H9 (cell line): Measurements from ENCODE around the gene FBXL7. TPM values are rescaled to one million over a fixed set of nuclear protein-coding genes. Genes with fewer than 3 reads are reported as not detected.

ENCODE experiments used
- DNase-seq: peaks from one replicate; pipeline ENCODE4 v3.0.0-alpha.2; 2017
- H2AFZ ChIP-seq: one replicate; pipeline ENCODE4 v1.6.1; 2013; ENCODE audit warnings: mild to moderate bottlenecking, low read length, control low read depth, moderate library complexity
- H2AK5ac ChIP-seq: 2 replicates; pipeline ENCODE4 v1.6.1; 2013; ENCODE audit warnings: low read length, control low read depth, mixed read lengths; ENCODE audit not compliant: insufficient read length
- H2BK120ac ChIP-seq: one replicate; pipeline ENCODE4 v1.6.1; 2013; ENCODE audit warnings: low read depth, mild to moderate bottlenecking, low read length, control low read depth, inconsistent platforms; ENCODE audit not compliant: poor library complexity, severe bottlenecking
- H2BK12ac ChIP-seq: 2 replicates; pipeline ENCODE4 v1.6.1; 2013; ENCODE audit warnings: low read length, control low read depth, mixed read lengths, low read depth; ENCODE audit not compliant: insufficient read length
- H2BK15ac ChIP-seq: 2 replicates; pipeline ENCODE4 v1.6.1; 2013; ENCODE audit warnings: low read depth, low read length, control low read depth
- H2BK20ac ChIP-seq: one replicate; pipeline ENCODE4 v1.6.1; 2013; ENCODE audit warnings: low read depth, mild to moderate bottlenecking, low read length, control low read depth, inconsistent platforms; ENCODE audit not compliant: poor library complexity, severe bottlenecking
- H2BK5ac ChIP-seq: 2 replicates; pipeline ENCODE4 v1.6.1; 2013; ENCODE audit warnings: low read length, control low read depth, mixed read lengths; ENCODE audit not compliant: insufficient read length
- H3K14ac ChIP-seq: 2 replicates; pipeline ENCODE4 v1.6.1; 2013; ENCODE audit warnings: low read length, control low read depth; ENCODE audit not compliant: insufficient read depth
- H3K18ac ChIP-seq: 2 replicates; pipeline ENCODE4 v1.6.1; 2013; ENCODE audit warnings: low read depth, mild to moderate bottlenecking, mixed read lengths, low read length, control low read depth; ENCODE audit not compliant: insufficient read length
- H3K23ac ChIP-seq: 2 replicates; pipeline ENCODE4 v1.6.1; 2013; ENCODE audit warnings: low read length, control low read depth, mixed read lengths, low read depth; ENCODE audit not compliant: insufficient read length
- H3K23me2 ChIP-seq: 2 replicates; pipeline ENCODE4 v1.6.1; 2013; ENCODE audit warnings: low read depth, mild to moderate bottlenecking, mixed read lengths, low read length, control low read depth; ENCODE audit not compliant: insufficient read length, poor library complexity, severe bottlenecking
- H3K27ac ChIP-seq: 2 replicates; pipeline ENCODE4 v1.5.1; 2013; ENCODE audit warnings: low read length, control low read depth, mixed read lengths, low read depth; ENCODE audit not compliant: insufficient read length
- H3K27me3 ChIP-seq: 2 replicates; pipeline ENCODE4 v1.6.1; 2013; ENCODE audit warnings: low read length, control low read depth, inconsistent platforms; ENCODE audit not compliant: insufficient read depth
- H3K4ac ChIP-seq: 2 replicates; pipeline ENCODE4 v1.6.1; 2013; ENCODE audit warnings: low read depth, mild to moderate bottlenecking, control low read depth, inconsistent platforms, low read length, moderate library complexity
- H3K4me1 ChIP-seq: 2 replicates; pipeline ENCODE4 v1.6.1; 2013; ENCODE audit warnings: low read length, control low read depth, inconsistent platforms; ENCODE audit not compliant: insufficient read depth
- H3K4me2 ChIP-seq: 2 replicates; pipeline ENCODE4 v1.6.1; 2013; ENCODE audit warnings: low read length, control low read depth, mixed read lengths; ENCODE audit not compliant: insufficient read length, insufficient read depth
- H3K56ac ChIP-seq: 2 replicates; pipeline ENCODE4 v1.6.1; 2013; ENCODE audit warnings: low read depth, mild to moderate bottlenecking, mixed read lengths, low read length, control low read depth; ENCODE audit not compliant: insufficient read length
- H3K79me1 ChIP-seq: 2 replicates; pipeline ENCODE4 v1.6.1; 2013; ENCODE audit warnings: low read depth, mild to moderate bottlenecking, moderate library complexity, low read length, control low read depth, inconsistent platforms; ENCODE audit not compliant: insufficient read depth, poor library complexity, severe bottlenecking
- H3K79me2 ChIP-seq: 2 replicates; pipeline ENCODE4 v1.6.1; 2013; ENCODE audit warnings: low read length, control low read depth, inconsistent platforms; ENCODE audit not compliant: insufficient read depth
- H3K9ac ChIP-seq: 2 replicates; pipeline ENCODE4 v1.6.1; 2013; ENCODE audit warnings: low read length, control low read depth, mixed read lengths; ENCODE audit not compliant: insufficient read length; ENCODE audit errors: extremely low read depth
- H3K9me3 ChIP-seq: one replicate; pipeline ENCODE4 v1.6.1; 2013; ENCODE audit warnings: low read depth, low read length, inconsistent platforms; ENCODE audit not compliant: control insufficient read depth
- H3T11ph ChIP-seq: one replicate; pipeline ENCODE4 v1.6.1; 2013; ENCODE audit warnings: mild to moderate bottlenecking, low read length, control low read depth, inconsistent platforms
- H4K20me1 ChIP-seq: one replicate; pipeline ENCODE4 v1.6.1; 2013; ENCODE audit not compliant: control insufficient read depth, insufficient read length, insufficient read depth
- H4K5ac ChIP-seq: 2 replicates; pipeline ENCODE4 v1.6.1; 2013; ENCODE audit warnings: low read depth, mild to moderate bottlenecking, mixed read lengths, low read length, control low read depth; ENCODE audit not compliant: insufficient read length
- H4K8ac ChIP-seq: replicated peaks from 2 replicates; pipeline ENCODE4 v1.6.1; 2013; ENCODE audit warnings: low read length, control low read depth, mixed read lengths, low read depth; ENCODE audit not compliant: insufficient read length
- H4K91ac ChIP-seq: 2 replicates; pipeline ENCODE4 v1.6.1; 2013; ENCODE audit warnings: low read depth, mild to moderate bottlenecking, moderate library complexity, mixed read lengths, low read length, control low read depth; ENCODE audit not compliant: insufficient read length
- H3K27ac Mint-ChIP-seq, 3 experiments: 2 replicates in 2 of 3; 3 replicates in 1 of 3; pipeline ENCODE4 v1.8.0; 2020 to 2021; ENCODE audit warnings: mixed read lengths in 3 of 3, mild to moderate bottlenecking in 1 of 3, moderate library complexity in 1 of 3
- H3K27me3 Mint-ChIP-seq: 2 replicates; pipeline ENCODE4 v1.8.0; 2021; ENCODE audit warnings: low read depth, mild to moderate bottlenecking, moderate library complexity, mixed read lengths
- H3K36me3 Mint-ChIP-seq, 3 experiments: 2 replicates in 2 of 3; 3 replicates in 1 of 3; pipeline ENCODE4 v1.8.0; 2020 to 2021; ENCODE audit warnings: low read depth in 3 of 3, mixed read lengths in 3 of 3; ENCODE audit not compliant: insufficient read depth in 1 of 3
- H3K4me1 Mint-ChIP-seq, 2 experiments: 2 replicates each; pipeline ENCODE4 v1.8.0; 2020; ENCODE audit warnings: mixed read lengths in 2 of 2
- H3K4me3 Mint-ChIP-seq, 2 experiments: 2 replicates in 1 of 2; 3 replicates in 1 of 2; pipeline ENCODE4 v1.8.0; 2020 to 2021; ENCODE audit warnings: mild to moderate bottlenecking in 2 of 2, mixed read lengths in 2 of 2, moderate library complexity in 1 of 2
- H3K9me3 Mint-ChIP-seq, 2 experiments: 2 replicates in 1 of 2; 3 replicates in 1 of 2; pipeline ENCODE4 v1.8.0; 2020; ENCODE audit warnings: mild to moderate bottlenecking in 2 of 2, mixed read lengths in 2 of 2, moderate library complexity in 1 of 2
- CTCF ChIP-seq: fragments of 200-600 bp; sonication (generic); conservative IDR thresholded peaks from 3 replicates; pipeline ENCODE4 v1.8.0; 2021; ENCODE audit warnings: antibody characterized with exemption, mild to moderate bottlenecking
- WGBS: extraction: QIAGEN DNeasy Blood & Tissue Kit; methylation state at CpG from one replicate; pipeline ENCODE4 v1.1.7; 2013; ENCODE audit warnings: missing lambda C conversion rate, low lambda C conversion rate, mixed read lengths; ENCODE audit not compliant: insufficient read length; ENCODE audit errors: extremely low coverage; 5-methylcytosine and 5-hydroxymethylcytosine counted together
- total RNA-seq: library from RNA; stranded (reverse); gene quantifications from 2 replicates; pipeline ENCODE4 v1.2.1, GENCODE V29; 2021

Gene FBXL7
- total RNA-seq, 1 experiment from 2014 or later = 14.6 TPM

DNA sequence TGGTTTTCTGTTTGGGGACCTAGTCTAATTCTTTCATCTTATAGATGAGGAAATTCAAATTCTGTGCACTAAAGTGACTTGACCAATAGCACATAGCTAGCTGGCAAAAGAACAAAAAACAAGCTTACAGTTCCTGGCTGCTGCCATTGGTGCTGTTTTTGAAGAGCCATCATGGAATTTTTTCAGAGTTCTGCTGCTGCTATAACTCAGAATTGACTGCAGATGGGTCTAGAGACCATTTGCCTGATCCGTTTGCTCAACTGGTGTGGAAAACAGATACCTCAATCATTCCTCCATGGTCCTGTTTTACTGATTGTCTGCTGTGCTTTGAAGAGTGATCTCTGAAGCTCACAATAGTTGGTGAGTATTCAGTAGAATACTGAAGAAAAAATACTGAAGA lies 15.2 kb downstream of the FBXL7 start:
- H3K4me1 ChIP-seq = no peaks in the 10 kb centered on the region
- H3K79me2 ChIP-seq = peaks cover 2% of the 10 kb centered on the region; the same call in 1 of the 2 replicates
- H3T11ph ChIP-seq = no peak overlapping the region
- no peaks in the 10 kb centered on the region for H3K27me3 ChIP-seq
- H2AK5ac ChIP-seq = no peak overlapping the region
- H3K9me3 Mint-ChIP-seq = no peaks in the 10 kb centered on the region
- H3K4me3 Mint-ChIP-seq = no peak overlapping the region
- no peak overlapping the region for H2BK15ac ChIP-seq
- no peak overlapping the region for H4K8ac ChIP-seq
- no peak overlapping the region for H3K27ac ChIP-seq
- no peaks in the 10 kb centered on the region for H3K79me1 ChIP-seq
- WGBS = no CpG with 5 or more reads among the region's 1 CpG
- no peak for TF ChIP-seq CTCF
- peaks cover 0 to 4% (median 3%) of the 10 kb centered on the region in 3 experiments; a peak in 4 of 7 replicates for H3K36me3 Mint-ChIP-seq
- no peak overlapping the region for H3K4ac ChIP-seq
- H3K27ac Mint-ChIP-seq = no peak overlapping the region
- H3K9me3 ChIP-seq = no peaks in the 10 kb centered on the region
- no peak overlapping the region for H2BK5ac ChIP-seq
- no peak for DNase-seq
- H4K91ac ChIP-seq = no peak overlapping the region
- no peak overlapping the region for H3K14ac ChIP-seq
- no peak overlapping the region for H2BK120ac ChIP-seq
- no peak overlapping the region for H3K4me2 ChIP-seq
- no peak overlapping the region for H3K56ac ChIP-seq
- no peak overlapping the region for H3K23ac ChIP-seq
- no peaks in the 10 kb centered on the region for H3K27me3 Mint-ChIP-seq
- no peak overlapping the region for H2BK20ac ChIP-seq
- no peaks in the 10 kb centered on the region for H3K23me2 ChIP-seq
- H2BK12ac ChIP-seq = no peak overlapping the region
- no peaks in the 10 kb centered on the region for H4K20me1 ChIP-seq
- no peak overlapping the region for H2AFZ ChIP-seq
- no peak overlapping the region for H3K18ac ChIP-seq
- no peak overlapping the region for H3K9ac ChIP-seq
- peaks cover 12 to 21% of the 10 kb centered on the region in 2 experiments for H3K4me1 Mint-ChIP-seq
- H4K5ac ChIP-seq = no peak overlapping the region
